GM19395 (cell line): ENCODE results near the gene ATP2A3.
"Not testable (repeated sequence)": the region's sequence is repeated elsewhere in the genome, so short reads cannot be mapped to it uniquely, and the experiment has no call there.

ENCODE experiments used
- ATAC-seq: cut with Tn5 transposase; IDR thresholded peaks from one replicate; pipeline ENCODE4 v1.9.1; 2021; ENCODE audit warnings: mild to moderate bottlenecking, moderate library complexity; ENCODE audit not compliant: unreplicated experiment

Gene ATP2A3

DNA sequence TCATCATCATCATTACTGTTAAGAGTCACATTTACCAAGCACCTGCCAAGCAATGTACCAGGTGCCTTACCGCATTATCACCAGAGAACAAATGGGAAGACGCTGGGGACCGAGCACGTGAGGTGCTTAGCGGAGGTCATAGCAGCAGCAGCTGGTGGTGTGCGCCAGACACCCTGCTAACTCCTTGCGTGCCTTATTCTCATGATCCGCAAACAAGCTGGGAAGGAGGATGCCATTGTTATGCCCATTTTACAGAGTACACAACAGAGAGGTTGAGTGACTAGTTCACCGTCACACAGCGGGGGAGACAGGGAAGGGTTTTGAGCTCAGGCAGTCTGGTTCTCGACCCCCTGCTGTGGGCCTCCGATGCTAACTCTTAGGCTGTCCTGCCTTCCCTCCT is 7.3 kb downstream of the ATP2A3 start:
- no peak for ATAC-seq

DNA sequence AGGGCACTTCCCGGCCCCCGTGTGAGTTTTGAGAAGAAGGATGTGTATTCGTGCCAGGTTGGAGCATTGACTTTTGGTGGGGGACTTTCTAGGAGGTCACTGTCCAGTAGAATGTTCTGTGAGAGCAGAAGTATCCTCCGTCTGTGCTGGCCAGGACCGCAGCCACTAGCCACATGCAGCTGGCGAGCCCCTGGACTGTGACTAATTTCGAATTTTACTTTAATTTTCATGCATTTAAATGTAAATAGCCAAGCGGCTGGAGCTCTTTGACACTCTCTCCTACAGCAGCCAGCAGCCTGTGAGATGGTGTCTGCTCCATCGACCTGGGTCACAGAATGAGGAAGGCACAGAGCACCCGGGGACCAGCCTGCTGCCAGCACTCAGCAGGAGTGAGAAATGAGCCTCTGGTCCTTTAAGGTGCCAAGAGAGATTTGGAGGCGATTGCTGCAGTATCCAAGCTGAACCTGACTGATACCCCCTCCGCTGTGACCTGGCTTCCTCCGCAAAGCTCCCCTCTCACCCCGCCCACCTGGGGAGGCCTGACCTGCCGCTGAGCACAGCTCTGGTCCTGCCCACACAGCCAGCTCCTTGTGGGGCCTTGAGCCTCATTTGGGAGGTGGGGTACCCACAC is 7.8 kb downstream of the ATP2A3 start:
- ATAC-seq: no peak

DNA sequence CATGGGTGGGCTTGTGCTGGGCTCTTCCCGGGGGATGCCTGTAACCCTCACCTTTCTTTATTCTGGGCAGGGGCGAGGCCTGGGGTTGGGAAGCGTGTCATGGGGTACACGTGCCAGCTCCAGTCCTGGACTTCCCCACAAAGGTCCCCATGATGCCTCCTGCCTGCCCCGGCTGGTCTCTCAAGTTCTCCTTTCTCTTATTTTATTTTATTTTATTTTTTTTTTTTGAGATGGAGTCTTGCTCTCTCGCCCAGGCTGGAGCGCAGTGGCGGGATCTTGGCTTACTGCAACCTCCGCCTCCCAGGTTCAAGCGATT is 8.6 kb downstream of the ATP2A3 start:
- no peak for ATAC-seq

DNA sequence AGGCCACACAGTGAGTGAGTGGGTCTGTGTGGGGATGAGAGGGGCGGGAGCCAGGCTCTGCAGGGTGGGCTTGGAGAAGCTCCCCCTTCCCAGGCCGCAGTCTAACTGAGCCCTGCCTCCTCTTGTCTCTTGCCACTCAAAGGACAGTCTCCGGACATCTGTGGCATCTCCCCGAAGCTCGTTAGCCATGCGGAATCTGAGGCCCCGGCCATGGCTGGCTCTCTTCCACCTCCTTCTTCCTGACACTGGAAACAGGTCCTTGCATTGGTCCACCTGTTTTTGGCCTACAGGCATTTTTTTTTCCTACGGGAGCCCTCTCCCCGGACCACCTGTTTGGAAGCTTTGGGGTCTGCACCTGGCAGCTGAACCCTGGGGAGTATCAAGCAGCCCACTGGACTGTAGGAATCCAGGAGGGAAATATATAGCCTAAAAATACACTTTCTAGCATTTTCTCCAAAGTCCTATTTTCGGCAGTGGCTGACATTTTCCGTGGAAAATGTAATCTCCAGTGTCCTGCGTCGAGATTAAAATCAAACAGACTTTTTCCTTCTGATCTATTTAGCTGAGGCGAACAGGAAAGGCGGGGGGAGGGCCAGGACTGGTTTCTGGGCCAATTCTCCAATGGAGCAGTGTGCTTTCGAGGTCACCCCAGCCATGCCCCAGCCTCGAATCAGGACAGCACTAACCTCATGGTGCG is 9.1 kb downstream of the ATP2A3 start:
- ATAC-seq: no peak

DNA sequence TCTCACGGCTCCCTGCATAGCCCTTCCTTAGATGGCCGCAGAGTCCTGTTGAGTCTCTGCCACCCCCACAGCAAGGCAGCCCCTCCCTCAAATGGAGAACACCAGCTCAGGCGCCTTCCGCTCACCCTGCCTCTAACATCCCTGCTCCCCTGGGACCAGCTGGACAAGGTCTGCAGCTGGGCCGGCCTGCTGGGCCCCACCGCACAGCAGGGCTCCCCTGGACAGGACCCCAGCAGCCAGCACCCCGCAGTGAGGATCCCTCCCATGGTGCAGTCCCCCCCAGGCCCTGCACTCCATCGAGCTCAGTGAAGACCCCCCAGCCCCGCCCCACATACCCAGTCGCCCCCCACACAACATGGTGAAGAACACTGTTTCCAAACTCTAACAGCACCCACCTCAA is 10.2 kb downstream of the ATP2A3 start:
- no peak for ATAC-seq

DNA sequence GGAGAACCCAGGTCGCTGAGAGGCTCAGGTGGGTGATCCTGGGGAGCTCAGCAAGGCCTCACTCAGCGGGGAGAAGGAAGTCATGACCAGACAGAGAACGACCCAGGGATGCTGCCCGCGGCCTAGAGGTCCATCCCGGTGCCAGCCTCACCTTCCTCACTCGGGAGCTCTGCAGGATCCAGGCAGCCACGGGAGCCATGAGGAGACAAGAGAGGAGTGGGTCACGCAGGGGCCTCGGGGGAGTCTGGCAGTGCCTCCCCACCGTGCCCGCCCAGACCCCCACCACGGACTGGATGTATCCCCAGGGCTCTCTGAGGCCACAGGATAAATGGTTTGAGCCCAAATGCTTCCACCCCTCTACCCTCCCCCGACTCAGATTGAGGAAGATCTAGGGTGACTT is 10.7 kb downstream of the ATP2A3 start:
- no peak for ATAC-seq

DNA sequence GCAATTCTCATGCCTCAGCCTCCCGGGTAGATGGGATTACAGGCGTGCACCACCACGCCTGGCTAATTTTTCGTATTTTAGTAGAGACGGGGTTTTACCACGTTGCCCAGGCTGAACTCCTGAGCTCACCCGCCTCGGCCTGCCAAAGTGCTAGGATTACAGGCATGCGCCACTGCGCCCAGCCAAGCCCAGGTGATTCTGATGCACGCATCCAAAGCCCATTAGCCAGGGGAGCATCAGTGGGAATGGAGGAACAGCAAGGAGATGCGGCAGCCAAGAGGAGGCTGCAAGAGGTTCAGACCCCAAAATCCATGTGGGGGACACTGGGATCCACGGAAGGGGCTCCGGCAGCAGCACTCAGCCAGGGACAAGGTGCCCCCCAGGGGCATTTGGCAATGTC is 12.1 kb downstream of the ATP2A3 start:
- ATAC-seq: no peak

DNA sequence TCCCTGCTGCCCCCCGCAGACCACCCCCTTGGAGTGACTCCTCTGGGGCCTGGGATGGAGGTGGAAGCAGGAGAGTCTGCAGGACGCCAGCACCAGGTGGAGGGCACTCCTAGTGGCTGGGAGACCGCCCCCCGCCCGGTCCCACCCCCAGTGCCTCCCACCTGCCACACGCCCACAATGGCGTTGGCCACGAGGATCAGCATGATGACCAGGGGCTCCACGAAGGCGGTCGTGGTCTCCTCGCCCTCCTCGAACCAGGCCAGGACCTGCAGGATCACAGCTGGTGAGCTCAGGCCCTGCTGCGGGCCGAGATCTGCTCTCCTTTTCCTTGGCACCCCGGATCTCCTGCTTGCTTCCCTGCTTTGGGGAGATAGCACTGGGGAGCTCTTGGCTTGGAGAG is 12.8 kb downstream of the ATP2A3 start:
- ATAC-seq: no peak

DNA sequence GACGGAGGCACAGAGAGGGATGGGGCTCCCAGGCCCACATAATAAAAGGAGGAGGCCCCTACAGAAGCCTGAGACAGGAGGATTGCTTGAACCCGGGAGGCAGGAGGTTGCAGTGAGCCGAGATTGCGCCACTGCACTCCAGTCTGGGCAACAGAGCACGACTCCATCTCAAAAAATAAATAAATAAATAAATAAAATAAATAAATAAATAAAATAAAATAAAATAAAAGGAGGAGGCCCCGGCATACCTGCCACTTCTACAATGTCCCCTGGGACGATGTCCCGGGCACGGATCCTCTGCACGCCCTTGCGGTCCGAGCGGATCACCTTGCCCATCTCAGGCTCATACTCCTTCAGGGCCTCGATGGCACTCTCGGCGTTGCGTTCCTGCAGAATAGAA is 13.2 kb downstream of the ATP2A3 start:
- ATAC-seq: no peak

DNA sequence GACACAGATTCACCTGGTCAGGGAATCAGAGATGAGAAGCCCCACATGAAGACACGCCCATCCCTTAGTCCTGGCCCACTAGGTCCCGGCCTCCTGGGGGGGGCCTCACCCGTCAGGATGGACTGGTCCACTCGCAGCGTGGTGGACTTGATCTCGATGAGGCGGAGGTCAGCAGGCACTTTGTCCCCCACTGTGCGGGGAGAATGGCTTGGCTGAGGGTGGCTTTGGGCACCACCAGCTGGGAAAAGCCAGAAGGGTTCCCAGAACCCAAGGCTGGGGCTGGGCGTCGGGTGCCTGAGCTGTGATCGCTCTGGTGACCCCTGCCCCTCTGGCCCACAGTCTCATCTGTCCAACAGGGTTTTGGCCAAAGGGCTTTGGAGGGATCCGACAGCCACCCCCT is 13.7 kb downstream of the ATP2A3 start:
- no peak for ATAC-seq

DNA sequence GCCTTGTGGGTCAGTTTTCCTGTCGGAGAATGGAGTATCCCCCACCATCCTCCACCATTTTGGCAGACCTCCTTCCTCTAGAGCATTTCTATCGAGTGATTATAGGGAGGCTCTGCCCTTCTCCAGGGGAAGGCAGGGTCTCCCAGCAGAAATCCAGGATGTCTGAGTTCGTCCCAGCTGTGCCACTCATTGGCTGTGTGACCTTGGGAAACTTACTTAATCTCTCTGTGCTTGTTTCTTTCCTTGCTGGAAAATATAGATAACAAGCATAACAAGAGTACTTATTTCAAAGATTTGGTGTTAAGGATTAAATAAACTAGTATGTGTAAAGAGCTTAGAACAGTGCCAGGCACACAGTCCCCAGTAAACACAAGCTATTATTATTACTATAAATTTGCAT is 14.8 kb downstream of the ATP2A3 start:
- ATAC-seq: no peak

DNA sequence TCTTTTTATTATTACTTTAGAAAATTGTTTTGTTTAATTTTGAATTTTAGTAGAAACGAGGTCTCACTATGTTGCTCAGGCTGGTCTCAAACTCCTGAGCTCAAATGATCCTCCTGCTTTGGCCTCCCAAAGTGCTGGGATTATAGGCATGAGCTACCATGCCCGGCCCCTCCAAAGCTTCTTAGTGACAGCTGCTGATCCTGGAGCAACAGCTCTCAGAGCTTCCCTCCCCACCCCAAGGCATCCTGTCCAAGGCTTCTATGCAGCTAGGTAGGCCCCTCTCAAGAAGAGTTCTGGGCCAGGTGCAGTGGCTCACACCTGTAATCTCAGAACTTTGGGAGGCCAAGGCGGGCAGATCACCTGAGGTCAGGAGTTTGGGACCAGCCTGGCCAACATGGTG is 15.7 kb downstream of the ATP2A3 start:
- not testable (repeated sequence) for ATAC-seq

DNA sequence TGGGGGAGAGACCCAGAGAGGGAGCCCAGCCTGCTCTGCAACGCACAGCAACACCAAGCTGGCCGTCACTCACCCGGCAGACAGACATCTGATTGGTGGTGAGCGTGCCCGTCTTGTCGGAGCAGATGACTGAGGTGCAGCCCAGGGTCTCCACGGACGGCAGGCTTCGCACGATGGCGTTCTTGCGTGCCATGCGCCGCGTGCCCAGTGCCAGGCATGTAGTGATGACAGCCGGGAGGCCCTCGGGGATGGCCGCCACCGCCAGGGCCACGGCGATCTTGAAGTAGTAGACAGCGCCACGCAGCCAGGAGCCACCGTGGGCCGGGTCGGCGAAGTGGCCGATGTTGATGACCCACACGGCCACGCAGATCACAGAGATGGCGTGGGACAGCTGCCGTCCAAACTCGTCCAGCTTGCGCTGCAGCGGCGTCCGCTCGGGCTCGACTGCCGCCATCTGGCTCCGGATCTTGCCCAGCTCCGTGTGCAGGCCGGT is 16.9 kb downstream of the ATP2A3 start:
- no peak for ATAC-seq

DNA sequence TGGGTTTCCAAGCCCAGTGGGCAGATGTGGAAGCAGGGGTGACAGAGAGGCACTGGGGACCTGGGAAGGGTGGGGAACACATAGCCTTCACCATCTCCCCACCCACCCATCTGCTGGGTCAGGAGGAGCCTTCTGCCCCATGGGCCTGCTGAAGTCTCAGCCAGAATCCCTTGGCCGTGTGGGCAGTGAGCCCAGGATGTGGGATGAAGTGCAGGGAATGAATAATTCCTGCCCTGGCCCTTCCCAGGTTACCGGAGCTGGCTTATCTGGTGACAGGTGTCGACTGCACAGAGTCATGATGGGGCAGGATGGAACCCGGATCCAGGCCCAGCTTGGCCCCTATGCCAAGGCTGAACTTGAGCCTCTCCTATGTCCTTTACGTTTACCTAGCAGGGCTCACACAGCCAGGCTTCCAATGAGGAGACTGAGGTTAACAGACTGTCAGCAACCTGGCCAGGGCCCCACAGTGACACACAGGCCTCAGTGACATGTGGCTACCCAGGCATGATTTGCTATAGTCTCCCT is 17.5 kb downstream of the ATP2A3 start:
- no peak for ATAC-seq

DNA sequence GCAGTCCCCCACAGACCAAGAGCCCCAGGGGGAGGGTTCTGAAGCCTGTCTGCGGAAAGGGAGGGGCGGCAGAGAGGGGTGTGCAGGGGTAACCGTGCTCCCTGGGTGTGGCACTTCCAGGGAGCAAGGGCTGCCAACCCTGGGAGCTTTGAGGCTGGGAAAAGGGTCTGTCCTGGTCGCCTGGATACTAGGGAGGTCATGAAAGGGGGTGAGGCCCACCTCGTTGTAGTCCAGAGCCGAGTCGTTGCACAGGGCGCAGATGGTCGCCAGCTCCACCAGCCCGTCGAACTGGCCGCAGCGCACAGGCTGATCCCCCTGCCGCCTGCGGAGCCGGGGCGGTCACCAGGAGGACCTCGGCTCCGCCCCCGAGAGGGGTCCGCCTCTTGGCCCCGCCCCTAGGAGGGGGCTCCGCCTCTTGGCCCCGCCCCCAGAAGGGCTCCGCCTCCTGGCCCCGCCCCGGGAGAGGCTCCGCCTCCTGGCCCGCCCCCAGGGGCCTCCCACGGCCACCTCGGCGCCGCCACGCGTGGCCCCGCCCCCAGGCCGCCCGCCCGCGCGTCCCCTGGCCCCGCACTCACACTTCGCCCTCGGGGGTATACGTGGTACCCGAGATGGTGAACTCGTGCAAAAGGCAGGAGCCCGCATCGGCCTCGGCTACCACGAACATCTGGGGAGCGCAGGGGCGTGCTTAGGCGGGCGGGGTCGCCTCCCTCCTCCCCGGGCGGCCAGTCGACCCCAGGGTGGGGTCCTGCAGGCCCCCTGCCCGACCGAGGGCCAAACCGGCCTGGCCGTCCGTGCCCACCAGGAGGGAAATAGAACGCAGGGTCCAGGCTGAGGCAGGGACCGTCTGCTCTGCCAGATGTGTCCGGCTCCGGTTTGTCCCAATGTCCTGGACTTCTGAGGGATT is 19.5 kb downstream of the ATP2A3 start:
- ATAC-seq: no peak

DNA sequence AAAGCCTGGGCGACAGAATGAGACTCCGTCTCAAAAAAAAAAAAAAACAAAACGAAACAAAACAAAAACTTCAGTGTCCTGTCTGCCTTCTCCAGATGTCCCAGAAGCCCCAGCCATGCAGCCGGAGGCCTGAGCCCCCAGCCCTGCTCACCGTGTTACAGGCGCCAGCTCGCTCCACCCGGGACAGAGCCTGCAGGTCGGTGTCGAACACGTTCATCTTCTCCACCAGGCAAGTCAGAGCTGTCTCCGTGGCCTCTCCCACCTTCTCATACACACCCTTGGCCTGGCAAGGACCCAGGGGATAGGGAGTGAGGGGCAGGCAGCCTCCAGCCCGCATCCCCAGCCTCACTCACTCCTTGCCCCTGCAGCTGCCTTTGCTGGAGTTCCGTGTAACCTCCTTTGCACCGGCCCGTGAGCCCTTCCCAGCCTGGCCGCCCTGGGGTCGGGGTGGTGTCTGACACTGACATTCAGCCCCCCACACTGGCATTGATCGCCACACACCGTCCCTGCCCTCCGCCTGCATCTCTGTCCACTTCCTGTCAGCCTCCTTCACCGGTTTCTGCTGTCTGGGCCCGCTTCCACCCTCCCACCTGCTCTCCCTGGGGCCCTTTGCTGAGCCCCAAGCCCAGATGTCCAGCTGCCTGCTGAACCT is 20.9 kb downstream of the ATP2A3 start:
- no peak for ATAC-seq

DNA sequence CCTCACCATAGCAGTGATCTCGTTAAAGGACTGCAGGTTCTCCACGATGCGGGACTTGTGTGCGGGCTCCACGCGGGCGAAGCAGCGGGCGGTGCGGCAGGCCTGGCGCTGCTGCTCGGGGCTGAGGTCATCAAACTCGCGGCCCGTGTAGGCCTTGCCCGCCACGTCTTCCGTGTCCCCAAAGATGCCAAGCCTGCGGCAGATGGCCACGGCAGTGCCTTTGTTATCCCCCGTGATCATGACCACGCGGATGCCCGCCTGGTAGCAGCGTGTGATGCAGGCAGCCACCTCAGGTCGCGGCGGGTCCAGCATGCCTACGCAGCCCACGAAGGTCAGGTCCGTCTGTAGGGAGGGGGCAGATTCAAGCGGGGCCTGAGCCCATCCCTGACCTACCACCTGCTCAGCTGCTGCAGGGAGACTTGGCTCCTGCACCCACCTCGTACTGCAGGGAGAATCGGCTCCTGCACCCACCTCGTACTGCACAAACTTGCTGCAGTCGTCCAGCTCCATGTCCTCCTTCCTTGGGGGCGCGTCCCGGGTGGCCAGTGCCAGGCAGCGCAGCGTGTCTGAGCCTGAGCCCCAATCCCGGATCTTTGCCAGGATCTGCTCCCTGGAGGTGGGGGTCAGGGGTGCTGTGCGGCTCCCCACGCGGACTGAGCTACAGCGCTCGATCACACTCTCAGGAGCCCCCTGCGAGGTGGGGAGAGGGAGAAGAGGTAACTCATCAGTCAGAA is 23.1 kb downstream of the ATP2A3 start:
- ATAC-seq: no peak

DNA sequence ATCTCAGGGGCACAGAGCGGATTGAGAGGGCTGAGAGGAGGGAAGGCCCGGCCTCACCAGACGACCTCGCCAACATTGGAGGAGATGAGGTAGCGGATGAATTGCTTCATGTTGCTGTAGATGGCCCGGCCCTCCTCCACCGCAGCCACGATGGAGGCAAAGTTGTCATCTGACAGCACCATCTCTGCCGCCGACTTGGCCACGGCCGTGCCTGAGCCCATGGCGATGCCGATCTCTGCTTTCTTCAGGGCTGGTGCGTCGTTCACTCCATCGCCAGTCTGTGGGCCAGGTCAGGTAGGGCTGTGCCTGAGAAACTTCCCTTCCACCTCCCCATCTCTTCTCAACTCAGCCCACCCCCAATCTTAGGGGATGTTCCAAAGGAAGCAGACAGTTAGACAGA is 26.9 kb downstream of the ATP2A3 start:
- no peak for ATAC-seq

DNA sequence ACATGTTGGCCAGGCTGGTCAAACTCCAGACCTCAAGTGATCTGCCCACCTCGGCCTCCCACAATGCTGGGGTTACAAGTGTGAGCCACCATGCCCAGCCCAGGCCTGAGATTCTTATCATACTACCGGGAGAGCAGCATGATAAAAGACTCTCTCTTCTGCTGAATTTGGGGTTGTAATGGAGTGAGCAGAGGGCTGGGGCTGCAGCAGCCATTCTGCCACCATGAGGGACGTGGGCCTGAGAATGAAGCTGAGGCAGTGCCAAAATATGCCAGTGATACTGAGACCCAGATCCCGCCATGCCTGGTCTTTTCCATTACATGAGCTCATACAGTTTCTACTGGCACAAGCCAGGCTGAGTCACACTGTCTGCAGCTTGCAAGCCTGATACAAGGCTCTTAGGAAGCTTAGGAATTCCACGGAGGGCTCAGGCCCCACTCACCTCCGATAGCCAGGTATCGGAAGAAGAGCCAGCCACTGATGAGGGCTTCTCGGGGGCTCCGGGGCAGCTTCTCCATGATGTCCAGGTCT is 28.3 kb downstream of the ATP2A3 start:
- ATAC-seq: no peak

DNA sequence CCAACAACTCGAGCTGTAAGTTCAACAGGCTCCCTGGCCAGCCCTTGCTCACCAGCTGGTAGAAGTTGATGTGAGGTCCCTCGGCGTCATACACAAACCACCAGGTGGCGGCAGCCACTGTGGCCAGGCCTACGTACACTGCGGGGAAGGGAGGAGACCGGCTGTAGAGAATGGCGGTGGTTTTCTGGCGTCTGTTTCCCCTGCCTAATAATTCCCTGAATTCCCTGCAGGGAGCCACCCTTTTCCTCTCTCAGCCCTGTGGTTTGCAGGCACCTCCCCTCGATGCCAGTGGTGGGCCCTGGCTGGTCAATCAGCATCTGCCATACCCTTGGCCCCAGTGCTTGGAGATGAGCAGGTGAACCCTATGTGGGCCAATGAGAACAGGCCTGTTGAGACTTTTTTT is 29.1 kb downstream of the ATP2A3 start:
- no peak for ATAC-seq
